ENCODE data around the gene HIPK4.

- TF ChIP-seq CTCF (conservative IDR thresholded peaks at IDR 0.05; ENCODE audit: low read length), result no peak
- TF ChIP-seq EZH2phosphoT487 (IDR thresholded peaks at IDR 0.05; ENCODE audit: borderline replicate concordance, low read depth, low read length), result no peak
These were observed 27.6 kb upstream of the HIPK4 start for GRCh38 chr19:40417643-40417981.
